ENCODE results near the gene ZBTB43. TPM values are rescaled to one million over a fixed set of nuclear protein-coding genes. Genes with fewer than 3 reads are reported as not detected.

Gene ZBTB43
- total and polyA plus RNA-seq, 10 of the 15 experiments (the other 5 are each of a cell fraction or from before 2014, with no cell fraction given): 2.4 to 19.3 (median 8.7) TPM

GRCh38 chr9:126886034-126886822 is 81.4 kb downstream of the ZBTB43 start:
- Histone ChIP-seq H3K9ac (ENCODE audit: control insufficient read depth, insufficient read depth, low read length) (no peak overlapping the region), H3K4me1 (ENCODE audit: control insufficient read depth, insufficient read depth, low read length) (no peaks in the 10 kb centered on the region), H3K4me2 (ENCODE audit: control insufficient read depth, insufficient read depth) (no peak overlapping the region), H3K36me3 (ENCODE audit: control insufficient read depth in 2 of 2, insufficient read depth in 2 of 2, low read length in 1 of 2) (0 out of 4 replicates have a peak, but pooled peaks cover 0 to 7% of the 10 kb centered on the region in 2 experiments), H2AFZ (ENCODE audit: control insufficient read depth, low read depth, low read length) (no peak overlapping the region), H3K9me3 (replicated peaks; ENCODE audit: control insufficient read depth, insufficient read depth, low read length) (no peaks in the 10 kb centered on the region), H4K20me1 (ENCODE audit: control insufficient read depth, insufficient read depth) (no peaks in the 10 kb centered on the region), H3K4me3 (no peak overlapping the region), H3K79me2 (ENCODE audit: control insufficient read depth, insufficient read depth, low read length) (no peaks in the 10 kb centered on the region), H3K27me3 (replicated peaks in 1 of 2; ENCODE audit: control insufficient read depth in 2 of 2, insufficient read depth in 2 of 2, low read length in 1 of 2) (no peaks in the 10 kb centered on the region), H3K27ac (ENCODE audit: control insufficient read depth, insufficient read depth) (no peak overlapping the region)
- ATAC-seq (no peak), DNase-seq (ENCODE audit: low read depth, low spot score) (no peak), FAIRE-seq (no peak)
- 98% methylated on average over 23 of the region's 23 CpGs for WGBS (ENCODE audit: insufficient coverage, insufficient replicate concordance, low lambda C conversion rate, missing lambda C conversion rate)
- CTCF ChIA-PET: interaction anchor here (0.6 kb wide), 1 partner anchor 27 kb away, joined by 3 read pairs; no protein-coding TSS in a partner anchor
- RAD21 ChIA-PET (ENCODE audit: unreplicated experiment): no interaction called here
- SMC1A ChIA-PET (ENCODE audit: uncharacterized antibody, unreplicated experiment): interaction anchor here (2.2 kb wide), 1 partner anchor 17 kb away, joined by 5 read pairs; no protein-coding TSS in a partner anchor
- POLR2A ChIA-PET: interaction anchor here (0.6 kb wide), 1 partner anchor 12 kb away, joined by 3 read pairs; no protein-coding TSS in a partner anchor
- BruUV-seq (replicated peaks): no TSS peak
- TF ChIP-seq BRCA1 (IDR thresholded peaks at IDR 0.05; ENCODE audit: low read depth, low read length): no peak
- no peak for TF ChIP-seq JUNB (IDR thresholded peaks at IDR 0.05)
- no peak for TF ChIP-seq SUPT20H (IDR thresholded peaks at IDR 0.05; ENCODE audit: borderline replicate concordance, control insufficient read depth, low read depth, low read length)
- TF ChIP-seq BCL11A (IDR thresholded peaks at IDR 0.05; ENCODE audit: low read depth, low read length): no peak
- no peak for TF ChIP-seq CTCF (IDR thresholded peaks at IDR 0.05 in 2 of 3, conservative IDR thresholded peaks at IDR 0.05 in 1 of 3; ENCODE audit: control insufficient read depth in 2 of 3, extremely low read depth in 1 of 3, insufficient read depth in 1 of 3, low read depth in 3 of 3, low read length in 3 of 3)
- no peak for TF ChIP-seq YBX1 (IDR thresholded peaks at IDR 0.05)
- TF ChIP-seq LARP7 (IDR thresholded peaks at IDR 0.05): no peak
- no peak for TF ChIP-seq PAX5 (IDR thresholded peaks at IDR 0.05; ENCODE audit: borderline replicate concordance, low read depth, low read length)
- in situ Hi-C loops (cut with MboI) (no loop called here), intact Hi-C loops (cut with micrococcal nuclease; ENCODE audit: unreplicated experiment) (no loop called here)
